GM23338 (cell line): ENCODE results near the gene SENP5. TPM values are rescaled to one million over a fixed set of nuclear protein-coding genes. Genes with fewer than 3 reads are reported as not detected.

ENCODE experiments used
- ATAC-seq: fragments of 200-7000 bp; cut with Tn5 transposase; 3 replicates; pipeline ENCODE4 v1.9.1; 2020
- DNase-seq: peaks from one replicate; pipeline ENCODE4 v3.0.0-alpha.2; 2015; ENCODE audit warnings: low spot score
- H2AFZ ChIP-seq: fragments of 200-600 bp; sonication (generic); 2 replicates; pipeline ENCODE4 v1.8.0; 2016; ENCODE audit warnings: antibody characterized with exemption, mild to moderate bottlenecking, moderate library complexity
- H3F3A ChIP-seq: fragments of 200-600 bp; sonication (generic); replicated peaks from 2 replicates; pipeline ENCODE4 v1.8.0; 2017; ENCODE audit warnings: antibody characterized with exemption, mixed run types, low read depth
- H3K27ac ChIP-seq: fragments of 200-600 bp; sonication (generic); 2 replicates; pipeline ENCODE4 v1.6.1; 2016; ENCODE audit warnings: low read depth
- H3K27me3 ChIP-seq: fragments of 200-600 bp; sonication (generic); 2 replicates; pipeline ENCODE4 v1.8.0; 2016; ENCODE audit warnings: mild to moderate bottlenecking, mixed run types, moderate library complexity; ENCODE audit not compliant: insufficient read depth
- H3K36me3 ChIP-seq: fragments of 200-600 bp; sonication (generic); 2 replicates; pipeline ENCODE4 v1.8.0; 2016; ENCODE audit warnings: mild to moderate bottlenecking; ENCODE audit not compliant: insufficient read depth
- H3K4me1 ChIP-seq: fragments of 200-600 bp; sonication (generic); 2 replicates; pipeline ENCODE4 v1.8.0; 2016; ENCODE audit warnings: mild to moderate bottlenecking, moderate library complexity; ENCODE audit not compliant: insufficient read depth
- H3K4me2 ChIP-seq: fragments of 200-600 bp; sonication (generic); 2 replicates; pipeline ENCODE4 v1.7.1; 2017; ENCODE audit warnings: mixed run types
- H3K4me3 ChIP-seq: fragments of 200-600 bp; sonication (generic); 2 replicates; pipeline ENCODE4 v1.6.1; 2016; ENCODE audit warnings: mixed run types
- H3K79me2 ChIP-seq: fragments of 200-600 bp; sonication (generic); replicated peaks from 2 replicates; pipeline ENCODE4 v1.8.0; 2017; ENCODE audit warnings: mild to moderate bottlenecking; ENCODE audit not compliant: insufficient read depth
- H3K9me2 ChIP-seq: fragments of 200-600 bp; sonication (generic); 2 replicates; pipeline ENCODE4 v1.8.0; 2017; ENCODE audit not compliant: insufficient read depth
- H4K20me1 ChIP-seq: fragments of 200-600 bp; sonication (generic); replicated peaks from 2 replicates; pipeline ENCODE4 v1.8.0; 2017; ENCODE audit warnings: mild to moderate bottlenecking; ENCODE audit not compliant: insufficient read depth
- H3K27ac Mint-ChIP-seq: 2 replicates; pipeline ENCODE4 v1.8.0; 2020; ENCODE audit warnings: inconsistent platforms, mild to moderate bottlenecking, moderate library complexity, mixed read lengths
- H3K27me3 Mint-ChIP-seq: 3 replicates; pipeline ENCODE4 v1.8.0; 2022; ENCODE audit warnings: low read depth, mild to moderate bottlenecking, moderate library complexity, mixed read lengths, inconsistent platforms; ENCODE audit not compliant: insufficient read depth, poor library complexity
- H3K36me3 Mint-ChIP-seq: 3 replicates; pipeline ENCODE4 v1.8.0; 2021; ENCODE audit warnings: low read depth, mild to moderate bottlenecking, inconsistent platforms, moderate library complexity, mixed read lengths
- H3K4me1 Mint-ChIP-seq: 3 replicates; pipeline ENCODE4 v1.8.0; 2020; ENCODE audit warnings: mild to moderate bottlenecking, inconsistent platforms, mixed read lengths
- H3K4me3 Mint-ChIP-seq: 3 replicates; pipeline ENCODE4 v1.8.0; 2021; ENCODE audit warnings: moderate library complexity, mild to moderate bottlenecking, inconsistent platforms, mixed read lengths
- H3K9me3 Mint-ChIP-seq: 3 replicates; pipeline ENCODE4 v1.8.0; 2020; ENCODE audit warnings: moderate library complexity, mild to moderate bottlenecking, inconsistent platforms, mixed read lengths
- CTCF ChIP-seq, 2 experiments: fragments of 200-600 bp in 1 of 2; sonication (generic) in 1 of 2; conservative IDR thresholded peaks; 2 replicates each; pipeline versions ENCODE4 v1.5.1 to v1.6.1; 2016 to 2017; ENCODE audit warnings: antibody characterized with exemption in 2 of 2, low read depth in 2 of 2, mild to moderate bottlenecking in 2 of 2, moderate library complexity in 1 of 2
- EZH2phosphoT487 ChIP-seq: fragments of 200-600 bp; sonication (generic); IDR thresholded peaks from one replicate; pipeline ENCODE4 v1.8.1; 2018; ENCODE audit warnings: antibody characterized with exemption; ENCODE audit not compliant: unreplicated experiment
- JUNB ChIP-seq: IDR thresholded peaks from one replicate; pipeline ENCODE4 v1.6.1; 2016; ENCODE audit warnings: antibody characterized with exemption; ENCODE audit not compliant: unreplicated experiment
- REST ChIP-seq: IDR thresholded peaks from one replicate; pipeline ENCODE4 v1.6.1; 2018; ENCODE audit warnings: antibody characterized with exemption; ENCODE audit not compliant: unreplicated experiment
- ZNF114 ChIP-seq: fragments of 250-450 bp; sonication (Bioruptor Pico); IDR thresholded peaks from 2 replicates; pipeline ENCODE4 v1.5.0; 2020; ENCODE audit warnings: mild to moderate bottlenecking, moderate library complexity
- ZNF331 ChIP-seq: fragments of 250-450 bp; sonication (Bioruptor Pico); IDR thresholded peaks from 2 replicates; pipeline ENCODE4 v1.5.0; 2020; ENCODE audit warnings: low read depth, mild to moderate bottlenecking, moderate library complexity
- ZNF462 ChIP-seq: fragments of 250-450 bp; sonication (Bioruptor Pico); IDR thresholded peaks from 2 replicates; pipeline ENCODE4 v1.5.0; 2020; ENCODE audit warnings: mild to moderate bottlenecking, moderate library complexity
- polyA plus RNA-seq: library from polyadenylated mRNA; unstranded; fragments of >200 nt; fragmentation: Nextera tagmentation; extraction: Ambion mirVana; gene quantifications from 2 replicates; pipeline ENCODE4 v1.2.1, GENCODE V29; 2016
- total RNA-seq: library from RNA; depleted of rRNA; stranded (reverse); fragments of >200 nt; shearing (Covaris generic); gene quantifications from 2 replicates; pipeline ENCODE4 v1.2.3, GENCODE V29; 2014
- TF ChIP-seq, protein P1 (sequence below): IDR thresholded peaks from 2 replicates; pipeline ENCODE4 v1.6.1; 2016; ENCODE audit warnings: antibody characterized with exemption

SENP5 gene
- total and polyA plus RNA-seq, 2 experiments from 2014 or later = 12.2 to 34.3 TPM

- no peak overlapping the region for H3K27ac ChIP-seq
- H3K36me3 ChIP-seq = no peaks in the 10 kb centered on the region
- no peak overlapping the region for H3K4me3 ChIP-seq
- no peak overlapping the region for H3K27ac Mint-ChIP-seq
- H3K27me3 Mint-ChIP-seq = peaks cover 20% of the 10 kb centered on the region
- peaks cover 24% of the 10 kb centered on the region for H3K9me3 Mint-ChIP-seq
- no peaks in the 10 kb centered on the region for H3K79me2 ChIP-seq
- H3F3A ChIP-seq = no peaks in the 10 kb centered on the region
- H3K4me2 ChIP-seq = no peak overlapping the region
- H3K4me1 ChIP-seq = no peaks in the 10 kb centered on the region
- peaks cover 19% of the 10 kb centered on the region for H3K27me3 ChIP-seq
- H3K9me2 ChIP-seq = no peaks in the 10 kb centered on the region
- DNase-seq (no peak), ATAC-seq (no peak)
- TF ChIP-seq REST = no peak
- TF ChIP-seq CTCF (conservative IDR thresholded peaks at IDR 0.05; ENCODE audit: low read depth in 2 of 2) = no peak
- H3K36me3 Mint-ChIP-seq = peaks cover 5% of the 10 kb centered on the region
- H3K4me1 Mint-ChIP-seq = peaks cover 3% of the 10 kb centered on the region; the same call in 1 of the 3 replicates
- no peaks in the 10 kb centered on the region for H4K20me1 ChIP-seq
- no peak overlapping the region for H2AFZ ChIP-seq
- no peak overlapping the region for H3K4me3 Mint-ChIP-seq
Observed at GRCh38 chr3:196975349-196975748, 107.6 kb downstream of the SENP5 start.

- H2AFZ ChIP-seq = peak overlapping the region; percentile 56
- H3K4me2 ChIP-seq = no peak overlapping the region
- H3K36me3 Mint-ChIP-seq = peaks cover 5% of the 10 kb centered on the region; the same call in 2 of the 3 replicates
- H3K36me3 ChIP-seq = no peaks in the 10 kb centered on the region
- H3K27ac Mint-ChIP-seq = no peak overlapping the region
- no peaks in the 10 kb centered on the region for H3K9me2 ChIP-seq
- peaks cover 3% of the 10 kb centered on the region; the same call in 1 of the 2 replicates for H3K27me3 ChIP-seq
- peaks cover 18% of the 10 kb centered on the region for H3K9me3 Mint-ChIP-seq
- no peaks in the 10 kb centered on the region for H4K20me1 ChIP-seq
- H3K4me3 ChIP-seq = no peak overlapping the region
- no peak overlapping the region for H3K27ac ChIP-seq
- H3K4me1 Mint-ChIP-seq = peaks cover 3% of the 10 kb centered on the region; the same call in 1 of the 3 replicates
- ATAC-seq (no peak), DNase-seq (no peak)
- H3K79me2 ChIP-seq = no peaks in the 10 kb centered on the region
- no peak overlapping the region for H3K4me3 Mint-ChIP-seq
- H3F3A ChIP-seq = no peaks in the 10 kb centered on the region
- H3K27me3 Mint-ChIP-seq = peaks cover 11% of the 10 kb centered on the region
- H3K4me1 ChIP-seq = no peaks in the 10 kb centered on the region
- TF ChIP-seq ZNF114 = no peak
- no peak for TF ChIP-seq ZNF462 (CRISPR knock-in tag)
- no peak for TF ChIP-seq ZNF331
- TF ChIP-seq JUNB = no peak
- TF ChIP-seq, protein P1, sequence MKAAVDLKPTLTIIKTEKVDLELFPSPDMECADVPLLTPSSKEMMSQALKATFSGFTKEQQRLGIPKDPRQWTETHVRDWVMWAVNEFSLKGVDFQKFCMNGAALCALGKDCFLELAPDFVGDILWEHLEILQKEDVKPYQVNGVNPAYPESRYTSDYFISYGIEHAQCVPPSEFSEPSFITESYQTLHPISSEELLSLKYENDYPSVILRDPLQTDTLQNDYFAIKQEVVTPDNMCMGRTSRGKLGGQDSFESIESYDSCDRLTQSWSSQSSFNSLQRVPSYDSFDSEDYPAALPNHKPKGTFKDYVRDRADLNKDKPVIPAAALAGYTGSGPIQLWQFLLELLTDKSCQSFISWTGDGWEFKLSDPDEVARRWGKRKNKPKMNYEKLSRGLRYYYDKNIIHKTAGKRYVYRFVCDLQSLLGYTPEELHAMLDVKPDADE = no peak
- TF ChIP-seq EZH2phosphoT487 = no peak
Observed at GRCh38 chr3:196976941-196977340, 109.2 kb downstream of the SENP5 start.
